Globus pallidus (tissue), 1 donor: ENCODE measurements around the gene RPS4Y2.

Experiments used
- DNase-seq: peaks from one replicate; pipeline ENCODE4 v3.0.0-alpha.2; 2015; ENCODE audit warnings: low spot score

Gene RPS4Y2

DNA sequence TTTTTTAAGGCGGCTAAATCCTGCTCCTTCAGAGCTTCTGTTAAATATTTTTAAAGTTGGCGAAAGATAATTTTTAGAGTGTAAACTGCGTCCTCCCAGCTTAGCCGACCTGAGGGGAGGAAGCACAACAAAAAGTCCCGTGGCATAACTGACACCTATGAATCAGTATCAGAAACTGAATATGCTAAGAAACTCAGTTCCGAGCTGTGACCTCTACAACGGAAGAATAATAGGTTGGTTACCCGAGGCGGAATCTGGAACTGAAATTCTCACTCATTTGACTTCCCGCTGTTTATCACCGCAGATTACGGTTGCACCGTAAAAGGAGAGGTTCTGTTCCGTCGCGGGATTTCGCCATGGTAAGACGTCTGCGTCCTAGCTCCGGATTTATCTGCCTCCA is at the start of gene RPS4Y2:
Gene RPS4Y2 (plus strand): TSS at position 301 of the 400 bp plus-strand sequence. CDS start 56 bp downstream, at position 357.
- no peak for DNase-seq

DNA sequence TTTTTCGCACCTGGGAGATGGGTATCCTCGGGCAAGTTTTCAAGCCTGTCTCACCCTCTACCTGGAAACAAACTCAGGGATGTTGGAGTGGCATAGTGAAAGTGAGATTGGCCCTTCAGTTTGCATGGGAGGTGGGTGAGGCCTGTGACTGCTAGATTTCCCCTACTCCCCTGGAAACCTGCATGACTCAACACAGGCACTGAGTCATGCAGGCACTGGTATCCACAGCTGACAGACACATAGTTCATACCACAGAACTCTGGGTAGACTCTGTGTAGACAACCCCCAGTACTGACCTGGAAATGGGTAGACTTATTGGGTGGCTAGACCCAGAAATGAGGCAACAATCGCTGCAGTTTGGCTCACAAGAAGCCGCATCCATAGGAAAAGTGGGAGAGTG is 41.5 kb upstream of the RPS4Y2 start:
- DNase-seq, result no peak

DNA sequence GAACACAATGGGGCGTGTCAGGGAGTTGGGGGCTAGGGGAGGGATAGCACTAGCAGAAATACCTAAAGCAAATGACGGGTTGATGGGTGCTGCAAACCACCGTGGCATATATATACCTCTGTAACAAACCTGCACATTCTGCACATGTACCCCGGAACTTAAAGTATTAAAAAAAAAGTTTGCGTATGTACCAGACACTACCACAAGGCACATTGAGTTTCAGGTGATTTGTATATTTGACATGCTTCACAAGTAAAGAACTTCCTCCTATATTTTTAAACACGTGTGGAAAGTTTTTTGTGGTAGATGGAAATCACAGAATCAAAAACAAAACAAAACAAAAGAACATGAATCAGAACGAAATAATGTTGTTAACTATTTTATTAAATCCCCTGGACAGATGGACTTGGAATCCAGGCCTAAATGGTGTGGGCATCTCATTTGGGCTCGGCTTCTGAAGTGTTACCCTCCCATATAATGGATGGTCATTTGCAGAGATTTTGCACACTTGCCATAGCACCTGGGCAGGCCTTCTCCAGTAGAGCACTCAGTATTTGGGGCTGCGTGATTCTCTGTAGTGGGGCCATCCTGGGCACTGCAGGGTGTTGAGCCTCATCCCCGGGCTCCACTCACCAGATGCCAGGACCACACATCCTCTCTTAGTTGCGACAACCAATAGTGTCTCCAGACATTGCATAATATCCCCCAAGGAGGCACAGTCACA is 29.6 kb upstream of the RPS4Y2 start:
- DNase-seq, result no peak

DNA sequence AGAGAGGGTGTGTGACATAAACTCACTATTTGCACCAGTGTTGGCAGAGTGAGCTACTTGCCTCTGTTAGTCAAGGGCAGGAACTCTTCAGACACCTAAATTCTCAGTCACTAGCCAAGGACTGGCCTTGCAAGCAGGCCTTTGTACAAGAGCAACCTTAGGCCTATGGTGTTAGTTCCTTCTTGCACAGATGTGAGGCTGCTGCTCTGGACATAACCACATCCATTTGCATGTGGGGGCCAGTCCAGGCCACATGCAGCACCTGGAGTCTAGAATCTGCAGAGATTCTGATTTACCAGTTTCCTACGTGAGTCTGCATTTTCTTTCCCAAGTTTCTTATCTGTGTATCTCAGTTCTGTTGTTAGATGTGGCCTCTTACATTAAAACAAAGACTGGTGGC is 20.7 kb upstream of the RPS4Y2 start:
- DNase-seq, result no peak

DNA sequence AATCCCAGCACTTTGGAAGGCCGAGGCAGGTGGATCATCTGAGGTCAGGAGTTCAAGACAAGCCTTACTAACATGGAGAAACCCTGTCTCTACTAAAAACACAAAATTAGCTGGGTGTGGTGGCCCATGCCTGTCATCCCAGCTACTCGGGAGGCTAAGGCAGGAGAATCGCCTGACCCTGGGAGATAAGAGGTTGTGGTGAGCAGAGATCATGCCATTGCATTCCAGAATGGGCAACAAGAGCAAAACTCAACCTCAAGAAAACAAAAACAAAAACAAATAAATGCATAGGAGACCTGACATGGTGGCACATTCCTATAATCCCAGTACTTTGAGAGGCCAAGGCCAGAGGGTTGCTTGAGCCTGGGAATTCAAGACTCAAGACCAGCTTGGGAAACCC is 16.1 kb upstream of the RPS4Y2 start:
- no peak for DNase-seq

DNA sequence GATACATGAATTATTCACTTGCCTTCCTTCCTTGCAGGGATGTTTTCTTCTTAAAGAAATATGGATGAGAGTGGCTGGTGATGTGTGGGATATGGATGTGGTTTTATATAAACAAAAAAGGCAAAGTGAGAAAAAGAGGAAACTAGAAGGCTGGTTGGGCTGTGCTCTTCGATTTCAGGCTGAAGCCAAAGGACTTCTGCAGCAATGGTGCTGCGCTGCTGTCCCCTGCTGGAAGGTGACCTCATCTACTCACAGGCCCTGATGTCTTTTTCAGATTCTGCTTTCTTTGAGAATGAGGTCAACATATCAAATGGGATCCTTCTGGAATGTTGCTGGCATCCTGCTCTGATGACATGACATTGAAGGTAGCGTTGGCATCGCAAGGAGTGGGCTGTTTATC is 15.3 kb upstream of the RPS4Y2 start:
- DNase-seq, result peak; percentile 7

DNA sequence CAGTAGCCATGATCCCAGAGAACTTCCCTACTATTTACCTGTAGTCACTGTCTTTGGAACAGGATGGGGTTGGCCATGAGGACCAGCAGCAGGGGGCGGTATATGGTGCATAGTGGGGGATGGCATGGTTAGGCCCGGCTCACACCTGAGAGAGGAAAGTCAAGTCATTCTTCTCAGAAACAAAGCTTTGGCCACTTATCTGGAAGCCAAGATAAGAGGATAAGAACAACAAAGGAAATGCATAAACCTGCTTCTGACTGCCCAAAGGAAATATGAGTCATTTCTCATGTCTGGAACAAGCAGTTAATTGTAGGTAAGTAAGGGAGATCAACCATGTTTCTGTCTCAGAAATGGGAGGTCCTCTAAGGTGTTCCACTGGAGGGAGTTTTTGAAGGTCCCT is 10.8 kb upstream of the RPS4Y2 start:
- no peak for DNase-seq

DNA sequence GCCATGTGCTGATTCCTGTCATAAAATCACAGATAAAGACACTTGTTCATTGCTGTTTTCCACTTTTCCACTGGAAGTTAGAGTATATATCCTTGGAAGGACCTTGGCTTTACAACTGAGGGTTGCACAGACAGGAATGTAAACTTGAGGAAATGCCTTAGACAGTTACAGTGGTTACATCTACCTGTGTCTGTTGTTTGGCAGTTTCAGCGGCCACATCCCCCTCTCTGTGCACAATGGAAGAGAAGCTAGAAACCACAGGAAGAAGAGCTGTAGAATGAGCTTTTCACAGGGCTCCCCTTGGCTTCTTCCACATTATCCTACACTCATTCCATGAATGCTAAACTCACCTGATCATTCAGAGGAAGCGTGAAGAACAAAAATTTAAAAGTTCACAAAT is 9.0 kb upstream of the RPS4Y2 start:
- DNase-seq, result no peak

DNA sequence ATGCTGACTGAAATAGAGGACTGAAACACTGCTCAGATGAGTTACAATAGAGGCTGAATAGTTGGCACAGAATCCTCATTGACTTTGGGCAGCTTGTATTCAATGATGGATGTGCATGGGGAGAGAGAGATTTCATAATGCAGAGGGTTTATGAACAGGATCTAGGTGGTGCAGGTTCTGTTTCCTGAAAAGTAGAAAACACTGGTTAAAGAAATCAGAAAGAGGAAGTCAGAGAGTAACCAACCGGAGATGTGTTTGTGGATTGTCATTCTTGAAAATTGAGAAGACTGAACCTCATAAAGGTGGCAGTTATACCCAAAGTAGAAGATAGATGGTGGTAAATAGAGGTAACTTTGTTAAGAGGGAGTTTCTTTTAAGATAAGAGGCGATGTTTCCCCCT is 8.0 kb downstream of the RPS4Y2 start:
- no peak for DNase-seq

DNA sequence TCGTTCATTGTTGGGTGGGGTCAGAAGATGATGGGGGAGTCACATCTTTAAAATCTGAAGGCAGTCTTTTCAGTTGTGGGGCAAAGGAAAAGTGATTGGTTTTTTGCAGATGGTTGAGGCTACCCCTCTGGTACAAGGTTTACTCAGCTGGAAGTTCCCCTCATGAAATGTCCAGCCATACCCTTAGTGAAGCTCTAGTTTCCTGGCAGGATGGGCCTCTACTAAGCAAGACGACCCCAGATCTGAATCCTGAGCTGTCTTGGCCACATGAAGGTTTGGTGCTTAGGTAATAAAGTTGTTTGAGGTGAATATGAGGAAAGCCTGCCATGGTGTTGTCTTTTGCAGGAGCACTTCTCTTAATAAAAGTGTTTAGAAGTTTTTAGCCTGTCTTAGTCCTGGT is 9.2 kb downstream of the RPS4Y2 start:
- no peak for DNase-seq

DNA sequence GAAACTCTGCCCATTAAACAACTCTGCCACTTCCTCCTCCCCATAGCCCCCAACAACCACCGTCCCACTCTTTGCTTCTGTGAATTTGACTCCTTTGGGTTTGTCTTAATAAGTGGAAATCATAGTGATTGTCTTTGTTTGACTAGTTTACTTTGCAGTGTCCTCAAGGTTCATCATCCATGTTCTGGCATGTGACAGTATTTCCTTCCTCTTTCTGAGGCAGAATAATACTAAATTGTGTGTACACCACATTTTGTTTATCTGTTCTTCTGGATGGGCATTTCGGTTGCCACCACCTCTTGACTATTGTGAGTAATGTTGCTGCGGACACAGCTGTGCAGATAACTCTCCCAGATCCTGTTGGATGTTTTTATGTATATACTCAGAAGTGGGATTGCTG is 14.8 kb downstream of the RPS4Y2 start:
- DNase-seq, result no peak

DNA sequence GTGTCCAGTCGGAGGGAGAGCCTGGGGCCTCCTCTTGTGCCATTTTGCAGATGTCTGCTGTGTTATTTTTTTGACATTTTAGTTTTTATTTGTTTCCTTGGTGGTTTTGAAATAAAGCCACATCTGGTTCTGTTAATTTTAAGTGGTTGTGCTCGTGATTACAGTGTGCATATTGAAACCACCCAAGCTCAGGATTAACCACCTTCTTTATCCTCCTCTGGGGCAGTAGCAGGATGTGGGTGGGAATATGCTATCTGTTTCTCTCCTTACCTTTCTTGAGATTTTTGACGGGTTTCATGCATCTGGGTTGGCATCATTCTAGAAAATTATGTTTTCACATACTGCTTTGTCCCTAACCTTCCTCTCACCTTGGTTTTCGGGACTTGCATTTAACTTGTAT is 20.2 kb downstream of the RPS4Y2 start:
- no peak for DNase-seq

DNA sequence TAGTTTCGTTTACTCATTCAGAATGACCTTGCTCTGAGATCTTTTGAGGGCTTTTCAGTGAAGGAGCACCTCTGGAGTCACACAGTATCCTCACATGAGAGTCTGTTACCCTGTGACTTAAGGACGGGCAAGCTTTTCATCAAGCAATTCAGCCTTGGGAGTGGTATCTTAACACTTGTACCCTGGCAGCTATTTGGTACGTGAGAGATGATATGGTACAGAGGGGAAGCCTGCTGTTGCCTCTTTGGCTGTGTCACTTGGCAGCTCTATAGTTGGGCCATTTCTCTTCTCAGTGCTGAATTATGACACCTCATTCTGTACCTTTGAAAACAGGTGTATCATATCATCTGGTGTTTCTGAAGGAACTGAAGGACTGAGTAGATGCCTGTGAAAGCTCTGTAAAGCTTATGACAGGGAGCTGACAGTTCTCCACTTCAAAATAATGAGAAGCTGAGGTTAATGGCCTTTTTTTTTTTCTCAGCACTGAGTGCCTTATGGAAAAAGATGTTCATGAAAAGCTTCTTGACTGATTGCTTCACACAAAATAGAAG is 24.3 kb downstream of the RPS4Y2 start:
- DNase-seq, result no peak

DNA sequence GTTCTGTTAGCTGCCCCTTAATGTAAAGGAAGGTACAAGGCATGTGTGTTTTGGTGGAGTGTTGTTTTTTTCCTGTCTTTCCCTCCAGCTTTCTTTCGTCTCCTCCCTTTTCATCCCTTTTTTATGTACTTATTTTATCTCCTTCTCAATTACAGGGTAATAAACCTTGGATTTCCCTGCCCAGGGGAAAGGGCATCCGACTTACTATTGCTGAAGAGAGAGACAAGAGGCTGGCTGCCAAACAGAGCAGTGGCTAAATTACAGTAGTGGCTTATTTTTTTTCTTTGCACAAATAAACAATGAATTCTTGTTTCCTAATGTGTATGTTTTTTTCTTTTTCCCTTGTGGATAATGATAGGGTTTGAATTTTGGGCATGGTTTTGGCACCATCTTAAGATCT is 24.9 kb downstream of the RPS4Y2 start:
- DNase-seq, result no peak

DNA sequence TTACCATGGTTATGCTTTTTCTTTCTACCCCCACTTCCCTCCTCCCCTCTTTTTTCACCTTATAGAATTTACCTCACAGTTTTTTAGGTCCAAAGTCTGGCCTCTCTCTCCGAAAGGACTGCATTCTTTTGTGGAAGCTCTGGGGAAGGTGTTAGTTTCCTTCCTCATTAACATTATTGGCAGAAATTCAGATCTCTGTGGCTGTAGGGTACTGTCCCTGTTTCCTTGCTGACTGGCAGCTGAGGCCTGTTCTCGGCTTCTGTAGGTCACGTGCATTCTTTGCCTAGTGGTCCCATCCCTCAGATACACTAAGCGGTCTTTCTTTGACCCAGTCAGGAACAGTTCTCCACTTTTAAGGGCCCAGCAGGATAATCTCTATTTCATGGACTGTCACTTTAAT is 25.5 kb downstream of the RPS4Y2 start:
- no peak for DNase-seq

DNA sequence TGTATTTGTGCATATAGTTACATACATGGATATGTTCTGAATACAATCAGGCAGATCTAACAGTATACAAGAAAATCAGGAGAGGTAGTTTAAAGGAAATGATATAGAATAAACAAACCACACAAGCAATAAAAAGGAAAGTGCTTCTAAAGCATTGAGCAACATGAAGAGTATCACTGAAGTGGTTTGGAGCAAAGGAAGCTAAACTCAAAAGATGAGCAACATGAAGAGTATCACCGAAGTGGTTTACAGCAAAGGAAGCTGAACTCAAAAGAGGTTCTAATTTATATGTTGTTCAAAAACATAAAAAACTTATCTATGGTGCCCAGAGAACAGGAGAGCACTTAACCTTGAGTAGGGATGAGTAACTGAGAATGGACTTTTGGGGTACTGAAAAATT is 29.1 kb downstream of the RPS4Y2 start:
- no peak for DNase-seq

DNA sequence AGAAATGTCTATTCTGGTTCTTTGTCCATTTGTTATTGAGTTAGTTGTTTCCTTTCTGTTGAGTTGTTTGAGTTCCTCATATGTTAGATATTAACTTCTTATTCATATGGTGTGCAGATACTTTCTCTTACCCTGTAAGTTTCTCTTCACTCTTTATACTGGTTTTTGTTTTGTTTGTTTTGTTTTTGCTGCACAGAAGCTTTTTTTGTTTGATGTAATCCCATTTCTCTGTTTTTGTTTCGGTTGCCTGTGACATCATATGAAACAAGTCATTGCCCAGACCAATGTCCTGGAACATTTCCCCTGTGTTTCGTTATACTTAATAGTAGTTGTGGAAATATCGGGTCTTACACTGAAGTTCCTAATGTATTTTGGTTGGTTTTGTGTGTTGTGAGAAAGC is 31.2 kb downstream of the RPS4Y2 start:
- no peak for DNase-seq

DNA sequence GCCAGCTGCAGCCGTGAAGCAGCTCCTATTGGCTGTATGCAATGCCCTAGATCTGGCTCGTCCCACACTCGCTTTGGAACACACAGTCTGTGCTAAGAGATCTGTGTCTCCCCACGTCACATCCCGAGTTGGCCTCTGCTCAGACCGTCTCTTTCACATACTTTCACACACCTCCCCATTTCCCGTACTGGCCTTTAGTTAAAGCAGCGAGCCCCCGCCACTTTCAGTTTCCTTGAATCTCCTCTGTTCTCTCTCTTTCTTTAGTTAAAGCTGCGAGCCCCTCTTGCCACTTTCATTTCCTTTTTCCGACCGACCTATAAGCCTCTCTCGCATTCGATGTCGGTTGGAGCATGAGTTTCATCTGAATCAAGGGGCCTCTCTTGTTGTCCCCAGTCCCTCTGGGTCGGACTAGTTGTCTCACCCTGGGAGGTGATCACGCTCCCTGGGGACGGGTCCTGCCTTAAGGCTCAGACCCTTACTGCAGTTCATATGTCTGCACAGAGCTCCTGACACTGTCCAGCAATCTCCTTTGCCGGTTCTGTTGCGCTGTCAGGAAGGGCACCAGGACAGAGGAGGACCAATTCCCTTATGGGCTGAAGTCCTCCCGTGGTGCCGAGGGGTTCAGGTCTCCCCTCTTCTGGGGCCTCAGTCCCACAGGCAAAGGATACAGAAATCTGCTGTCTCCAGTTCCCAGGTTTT is 42.6 kb downstream of the RPS4Y2 start:
- DNase-seq, result peak; percentile 1

DNA sequence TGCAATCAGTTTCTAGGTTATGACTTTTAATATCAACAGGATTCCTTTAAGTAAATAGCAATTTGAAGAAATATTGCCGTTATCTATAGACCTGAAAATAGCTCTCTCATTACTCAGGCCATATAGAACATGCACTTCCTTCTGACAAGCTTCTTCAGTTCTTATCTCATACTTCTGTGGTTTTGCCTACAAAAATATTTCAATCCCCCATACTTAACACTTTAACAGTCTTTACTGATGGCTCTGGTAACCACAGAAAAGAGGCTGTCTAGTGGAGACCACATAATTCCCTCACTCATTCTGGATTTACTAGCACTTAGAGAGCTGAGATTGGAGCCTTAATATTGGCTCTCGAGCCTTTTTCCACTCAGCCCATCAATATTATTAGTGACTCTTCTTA is 46.8 kb downstream of the RPS4Y2 start:
- DNase-seq, result no peak

DNA sequence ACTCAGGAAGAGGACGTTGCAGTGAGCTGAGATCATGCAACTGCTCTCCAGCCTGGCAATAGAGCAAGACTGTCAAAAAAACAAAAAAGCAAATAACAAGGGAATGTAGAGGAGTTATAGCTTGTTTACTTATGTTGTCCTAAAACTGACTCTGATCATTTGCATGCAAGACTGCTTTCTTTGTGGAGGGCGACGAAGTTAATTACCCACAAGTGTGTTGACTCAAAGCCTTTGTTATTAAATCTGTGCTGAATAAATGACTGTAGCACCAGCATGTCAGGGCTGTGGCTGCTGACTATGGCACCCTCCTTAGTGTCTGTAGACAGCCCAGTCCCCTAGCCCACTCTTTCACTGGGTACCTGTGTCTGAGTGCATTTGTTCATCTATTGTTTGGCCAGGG is 50.3 kb downstream of the RPS4Y2 start:
- no peak for DNase-seq

DNA sequence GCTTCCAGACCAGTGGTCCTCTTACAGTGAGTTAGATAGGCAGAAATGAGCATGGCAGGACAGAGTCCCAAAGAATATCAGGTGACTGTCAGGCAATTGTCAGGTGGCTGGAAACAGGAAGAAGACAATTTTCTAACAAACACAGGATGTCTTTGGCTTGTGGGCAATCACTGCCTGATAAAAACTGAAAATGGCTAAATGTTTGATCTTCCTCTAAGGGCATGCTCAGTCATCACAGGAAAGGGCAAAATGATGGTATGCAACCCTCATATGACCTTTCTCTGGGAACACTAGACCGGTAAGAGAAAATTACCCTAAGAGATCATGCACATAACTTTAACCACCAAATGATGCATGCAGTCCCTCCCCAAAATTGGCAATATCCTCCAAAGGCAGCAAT is 57.6 kb downstream of the RPS4Y2 start:
- no peak for DNase-seq

DNA sequence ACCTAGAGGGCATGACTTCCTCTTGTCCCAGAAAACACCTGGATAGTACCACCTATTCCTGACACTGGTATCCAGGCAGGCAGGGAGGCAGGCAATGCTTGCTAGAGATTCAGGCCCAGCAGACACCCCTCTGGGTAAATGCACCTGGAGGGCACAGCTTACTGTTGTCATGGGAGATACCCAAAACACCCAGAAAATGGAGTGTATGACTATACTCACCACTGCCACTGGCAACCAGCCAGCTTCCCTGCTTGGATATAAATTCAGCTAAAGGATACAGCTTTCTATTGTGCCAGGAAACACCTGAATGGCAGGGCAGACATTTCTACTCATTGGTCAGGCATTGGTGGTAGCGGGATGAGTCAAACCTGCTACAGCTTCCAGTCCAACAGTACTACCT is 58.9 kb downstream of the RPS4Y2 start:
- DNase-seq, result no peak

DNA sequence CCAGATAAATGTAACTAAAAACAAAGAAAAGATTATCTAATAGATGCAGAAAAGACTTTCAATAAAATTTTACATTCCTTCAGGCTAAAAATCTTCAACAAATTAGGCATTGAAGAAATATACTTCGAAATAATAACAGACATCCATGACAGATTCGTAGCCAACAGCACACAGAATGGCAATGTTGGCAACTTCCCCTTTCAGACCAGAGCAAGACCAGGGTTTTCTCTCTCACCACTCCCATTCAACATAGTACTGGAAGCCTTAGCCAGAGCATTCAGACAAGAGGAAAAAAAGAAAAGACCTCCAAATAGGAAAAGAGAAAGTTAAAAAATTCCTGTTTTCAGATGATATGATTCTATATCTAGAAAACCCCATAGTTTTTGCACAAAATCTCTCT is 61.2 kb downstream of the RPS4Y2 start:
- DNase-seq, result no peak
